ENCODE data around the gene REC114. TPM values are rescaled to one million over a fixed set of nuclear protein-coding genes. Genes with fewer than 3 reads are reported as not detected.

REC114 gene
- total and polyA plus RNA-seq, 9 of the 15 experiments (the other 6 are each of a cell fraction or from before 2014, with no cell fraction given): 0.07 to 0.24 TPM; not detected in 7

- TF ChIP-seq, protein P1, sequence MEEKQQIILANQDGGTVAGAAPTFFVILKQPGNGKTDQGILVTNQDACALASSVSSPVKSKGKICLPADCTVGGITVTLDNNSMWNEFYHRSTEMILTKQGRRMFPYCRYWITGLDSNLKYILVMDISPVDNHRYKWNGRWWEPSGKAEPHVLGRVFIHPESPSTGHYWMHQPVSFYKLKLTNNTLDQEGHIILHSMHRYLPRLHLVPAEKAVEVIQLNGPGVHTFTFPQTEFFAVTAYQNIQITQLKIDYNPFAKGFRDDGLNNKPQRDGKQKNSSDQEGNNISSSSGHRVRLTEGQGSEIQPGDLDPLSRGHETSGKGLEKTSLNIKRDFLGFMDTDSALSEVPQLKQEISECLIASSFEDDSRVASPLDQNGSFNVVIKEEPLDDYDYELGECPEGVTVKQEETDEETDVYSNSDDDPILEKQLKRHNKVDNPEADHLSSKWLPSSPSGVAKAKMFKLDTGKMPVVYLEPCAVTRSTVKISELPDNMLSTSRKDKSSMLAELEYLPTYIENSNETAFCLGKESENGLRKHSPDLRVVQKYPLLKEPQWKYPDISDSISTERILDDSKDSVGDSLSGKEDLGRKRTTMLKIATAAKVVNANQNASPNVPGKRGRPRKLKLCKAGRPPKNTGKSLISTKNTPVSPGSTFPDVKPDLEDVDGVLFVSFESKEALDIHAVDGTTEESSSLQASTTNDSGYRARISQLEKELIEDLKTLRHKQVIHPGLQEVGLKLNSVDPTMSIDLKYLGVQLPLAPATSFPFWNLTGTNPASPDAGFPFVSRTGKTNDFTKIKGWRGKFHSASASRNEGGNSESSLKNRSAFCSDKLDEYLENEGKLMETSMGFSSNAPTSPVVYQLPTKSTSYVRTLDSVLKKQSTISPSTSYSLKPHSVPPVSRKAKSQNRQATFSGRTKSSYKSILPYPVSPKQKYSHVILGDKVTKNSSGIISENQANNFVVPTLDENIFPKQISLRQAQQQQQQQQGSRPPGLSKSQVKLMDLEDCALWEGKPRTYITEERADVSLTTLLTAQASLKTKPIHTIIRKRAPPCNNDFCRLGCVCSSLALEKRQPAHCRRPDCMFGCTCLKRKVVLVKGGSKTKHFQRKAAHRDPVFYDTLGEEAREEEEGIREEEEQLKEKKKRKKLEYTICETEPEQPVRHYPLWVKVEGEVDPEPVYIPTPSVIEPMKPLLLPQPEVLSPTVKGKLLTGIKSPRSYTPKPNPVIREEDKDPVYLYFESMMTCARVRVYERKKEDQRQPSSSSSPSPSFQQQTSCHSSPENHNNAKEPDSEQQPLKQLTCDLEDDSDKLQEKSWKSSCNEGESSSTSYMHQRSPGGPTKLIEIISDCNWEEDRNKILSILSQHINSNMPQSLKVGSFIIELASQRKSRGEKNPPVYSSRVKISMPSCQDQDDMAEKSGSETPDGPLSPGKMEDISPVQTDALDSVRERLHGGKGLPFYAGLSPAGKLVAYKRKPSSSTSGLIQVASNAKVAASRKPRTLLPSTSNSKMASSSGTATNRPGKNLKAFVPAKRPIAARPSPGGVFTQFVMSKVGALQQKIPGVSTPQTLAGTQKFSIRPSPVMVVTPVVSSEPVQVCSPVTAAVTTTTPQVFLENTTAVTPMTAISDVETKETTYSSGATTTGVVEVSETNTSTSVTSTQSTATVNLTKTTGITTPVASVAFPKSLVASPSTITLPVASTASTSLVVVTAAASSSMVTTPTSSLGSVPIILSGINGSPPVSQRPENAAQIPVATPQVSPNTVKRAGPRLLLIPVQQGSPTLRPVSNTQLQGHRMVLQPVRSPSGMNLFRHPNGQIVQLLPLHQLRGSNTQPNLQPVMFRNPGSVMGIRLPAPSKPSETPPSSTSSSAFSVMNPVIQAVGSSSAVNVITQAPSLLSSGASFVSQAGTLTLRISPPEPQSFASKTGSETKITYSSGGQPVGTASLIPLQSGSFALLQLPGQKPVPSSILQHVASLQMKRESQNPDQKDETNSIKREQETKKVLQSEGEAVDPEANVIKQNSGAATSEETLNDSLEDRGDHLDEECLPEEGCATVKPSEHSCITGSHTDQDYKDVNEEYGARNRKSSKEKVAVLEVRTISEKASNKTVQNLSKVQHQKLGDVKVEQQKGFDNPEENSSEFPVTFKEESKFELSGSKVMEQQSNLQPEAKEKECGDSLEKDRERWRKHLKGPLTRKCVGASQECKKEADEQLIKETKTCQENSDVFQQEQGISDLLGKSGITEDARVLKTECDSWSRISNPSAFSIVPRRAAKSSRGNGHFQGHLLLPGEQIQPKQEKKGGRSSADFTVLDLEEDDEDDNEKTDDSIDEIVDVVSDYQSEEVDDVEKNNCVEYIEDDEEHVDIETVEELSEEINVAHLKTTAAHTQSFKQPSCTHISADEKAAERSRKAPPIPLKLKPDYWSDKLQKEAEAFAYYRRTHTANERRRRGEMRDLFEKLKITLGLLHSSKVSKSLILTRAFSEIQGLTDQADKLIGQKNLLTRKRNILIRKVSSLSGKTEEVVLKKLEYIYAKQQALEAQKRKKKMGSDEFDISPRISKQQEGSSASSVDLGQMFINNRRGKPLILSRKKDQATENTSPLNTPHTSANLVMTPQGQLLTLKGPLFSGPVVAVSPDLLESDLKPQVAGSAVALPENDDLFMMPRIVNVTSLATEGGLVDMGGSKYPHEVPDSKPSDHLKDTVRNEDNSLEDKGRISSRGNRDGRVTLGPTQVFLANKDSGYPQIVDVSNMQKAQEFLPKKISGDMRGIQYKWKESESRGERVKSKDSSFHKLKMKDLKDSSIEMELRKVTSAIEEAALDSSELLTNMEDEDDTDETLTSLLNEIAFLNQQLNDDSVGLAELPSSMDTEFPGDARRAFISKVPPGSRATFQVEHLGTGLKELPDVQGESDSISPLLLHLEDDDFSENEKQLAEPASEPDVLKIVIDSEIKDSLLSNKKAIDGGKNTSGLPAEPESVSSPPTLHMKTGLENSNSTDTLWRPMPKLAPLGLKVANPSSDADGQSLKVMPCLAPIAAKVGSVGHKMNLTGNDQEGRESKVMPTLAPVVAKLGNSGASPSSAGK (IDR thresholded peaks at IDR 0.05): peak; percentile 66
- TF ChIP-seq YBX1 (IDR thresholded peaks at IDR 0.05) (no peak), GATA2 (CRISPR knock-in tag; IDR thresholded peaks at IDR 0.05) (no peak), GABPB2 (CRISPR knock-in tag; conservative IDR thresholded peaks at IDR 0.05) (no peak), NCOA2 (IDR thresholded peaks at IDR 0.05; ENCODE audit: partially characterized antibody in 2 of 2) (no peak), COPS2 (conservative IDR thresholded peaks at IDR 0.05) (no peak), HIVEP1 (CRISPR knock-in tag; IDR thresholded peaks at IDR 0.05) (no peak), FOXM1 (IDR thresholded peaks at IDR 0.05; ENCODE audit: low read depth) (no peak), FOXM1 (CRISPR knock-in tag; IDR thresholded peaks at IDR 0.05; ENCODE audit: low read depth) (no peak), THRB (CRISPR knock-in tag; conservative IDR thresholded peaks at IDR 0.05) (no peak), RBBP5 (IDR thresholded peaks at IDR 0.05; ENCODE audit: borderline replicate concordance, insufficient read depth, low read length, poor library complexity, severe bottlenecking) (no peak), ZNF41 (CRISPR knock-in tag; conservative IDR thresholded peaks at IDR 0.05) (no peak)
- TF ChIP-seq, protein P2, sequence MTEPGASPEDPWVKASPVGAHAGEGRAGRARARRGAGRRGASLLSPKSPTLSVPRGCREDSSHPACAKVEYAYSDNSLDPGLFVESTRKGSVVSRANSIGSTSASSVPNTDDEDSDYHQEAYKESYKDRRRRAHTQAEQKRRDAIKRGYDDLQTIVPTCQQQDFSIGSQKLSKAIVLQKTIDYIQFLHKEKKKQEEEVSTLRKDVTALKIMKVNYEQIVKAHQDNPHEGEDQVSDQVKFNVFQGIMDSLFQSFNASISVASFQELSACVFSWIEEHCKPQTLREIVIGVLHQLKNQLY (CRISPR knock-in tag; conservative IDR thresholded peaks at IDR 0.05): no peak
- TF ChIP-seq, protein P3, sequence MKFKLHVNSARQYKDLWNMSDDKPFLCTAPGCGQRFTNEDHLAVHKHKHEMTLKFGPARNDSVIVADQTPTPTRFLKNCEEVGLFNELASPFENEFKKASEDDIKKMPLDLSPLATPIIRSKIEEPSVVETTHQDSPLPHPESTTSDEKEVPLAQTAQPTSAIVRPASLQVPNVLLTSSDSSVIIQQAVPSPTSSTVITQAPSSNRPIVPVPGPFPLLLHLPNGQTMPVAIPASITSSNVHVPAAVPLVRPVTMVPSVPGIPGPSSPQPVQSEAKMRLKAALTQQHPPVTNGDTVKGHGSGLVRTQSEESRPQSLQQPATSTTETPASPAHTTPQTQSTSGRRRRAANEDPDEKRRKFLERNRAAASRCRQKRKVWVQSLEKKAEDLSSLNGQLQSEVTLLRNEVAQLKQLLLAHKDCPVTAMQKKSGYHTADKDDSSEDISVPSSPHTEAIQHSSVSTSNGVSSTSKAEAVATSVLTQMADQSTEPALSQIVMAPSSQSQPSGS (CRISPR knock-in tag; IDR thresholded peaks at IDR 0.05): no peak
These were observed 121.3 kb downstream of the REC114 start (continued) for GRCh38 chr15:73564255-73564654.

All from K562 (cell line).